Sigmoid colon (tissue), 7 donors: ENCODE results near the gene KLHL2. TPM values are rescaled to one million over a fixed set of nuclear protein-coding genes. Genes with fewer than 3 reads are reported as not detected.
"Not testable (repeated sequence)": the region's sequence is repeated elsewhere in the genome, so short reads cannot be mapped to it uniquely, and the experiment has no call there.

Experiments
- DNase-seq: peaks from one replicate; pipeline ENCODE4 v3.0.0-alpha.2; 2019
- H3K27ac ChIP-seq, 4 donors: fragments of 200-600 bp; sonication (generic); one replicate each; pipeline ENCODE4 v1.5.1; 2016 to 2019; ENCODE audit warnings: mild to moderate bottlenecking in 1 of 4
- H3K27me3 ChIP-seq, 3 donors: fragments of 200-600 bp; sonication (generic); one replicate each; pipeline ENCODE4 v1.5.1; 2019; ENCODE audit warnings: mild to moderate bottlenecking in 1 of 3
- H3K36me3 ChIP-seq, 4 donors: fragments of 200-600 bp; sonication (generic); one replicate each; pipeline ENCODE4 v1.5.1; 2016 to 2019
- H3K4me1 ChIP-seq, 4 donors: fragments of 200-600 bp; sonication (generic); one replicate each; pipeline ENCODE4 v1.5.1; 2017 to 2019
- H3K4me3 ChIP-seq, 4 donors: fragments of 200-600 bp; sonication (generic); one replicate each; pipeline ENCODE4 v1.5.1; 2017 to 2019; ENCODE audit warnings: mild to moderate bottlenecking in 2 of 4, moderate library complexity in 1 of 4
- H3K9me3 ChIP-seq, 4 donors: fragments of 200-600 bp in 3 of 4; sonication (generic) in 3 of 4; one replicate each; pipeline versions ENCODE4 v1.5.1 to v1.6.1; 2013 to 2019
- EP300 ChIP-seq, 4 donors: sonication (generic); formaldehyde crosslinking; IDR thresholded peaks; one replicate each; pipeline ENCODE4 v1.6.1; 2017; ENCODE audit warnings: antibody characterized with exemption in 4 of 4
- POLR2A ChIP-seq, 2 donors: fragments of 450-650 bp; IDR thresholded peaks; one replicate each; pipeline ENCODE4 v1.6.1; 2016; ENCODE audit warnings: antibody characterized with exemption in 2 of 2, mild to moderate bottlenecking in 2 of 2, moderate library complexity in 2 of 2
- POLR2AphosphoS5 ChIP-seq, 4 donors: sonication (generic); formaldehyde crosslinking; IDR thresholded peaks; one replicate each; pipeline ENCODE4 v1.6.1; 2017; ENCODE audit warnings: antibody characterized with exemption in 4 of 4
- WGBS, 2 donors: extraction: QIAGEN DNeasy Blood & Tissue Kit; methylation state at CpG; one replicate each; pipeline ENCODE4 v1.1.7; 2013; 5-methylcytosine and 5-hydroxymethylcytosine counted together
- intact Hi-C: fragments of 100-400 bp; cut with DNase I; formaldehyde crosslinking; loops from one replicate; pipeline ENCODE4 v1.15.1; 2023
- polyA plus RNA-seq, 3 donors: library from polyadenylated mRNA; stranded (reverse); fragments of 200-250 nt; gene quantifications; one replicate each; pipeline ENCODE4 v1.2.3, GENCODE V29; 2013
- total RNA-seq, 4 donors: library from RNA; depleted of rRNA; stranded (reverse); fragments of >200 nt; gene quantifications; one replicate each; pipeline ENCODE4 v1.1.0, GENCODE V29; 2016
- TF ChIP-seq, protein P1 (sequence below), 4 experiments: fragments of 450-650 bp in 3 of 4; fragments of 200-600 bp in 1 of 4; IDR thresholded peaks; one replicate each; pipeline ENCODE4 v1.5.1; 2016 to 2019; ENCODE audit warnings: antibody characterized with exemption in 4 of 4, mild to moderate bottlenecking in 3 of 4, moderate library complexity in 2 of 4
- donor health status: healthy with polysubstance abuse.
- donor health status: Bipolar disorder and iron deficiency.
- donor health status: healthy.

The KLHL2 gene
- total and polyA plus RNA-seq, 7 donors = 9.2 to 25.7 (median 14.4) TPM

- WGBS, 2 donors = 69 to 88% methylated on average over 6 of the region's 6 CpGs
- DNase-seq, H3K27me3 ChIP-seq, H3K4me3 ChIP-seq, intact Hi-C loops, H3K36me3 ChIP-seq, H3K9me3 ChIP-seq, H3K27ac ChIP-seq: not testable (repeated sequence)
- H3K4me1 ChIP-seq = peaks cover 0 to 19% (median 14%) of the 10 kb centered on the region in 4 donors
Observed at GRCh38 chr4:165213991-165214709, 6.8 kb downstream of the KLHL2 start.

GRCh38 chr4:165215034-165215751 is 7.8 kb downstream of the KLHL2 start:
- intact Hi-C loops, H3K4me3 ChIP-seq, H3K9me3 ChIP-seq, H3K36me3 ChIP-seq, DNase-seq, H3K27ac ChIP-seq, H3K27me3 ChIP-seq: not testable (repeated sequence)
- 46 to 72% methylated on average over 2 of the region's 2 CpGs for WGBS, 2 donors
- peaks cover 0 to 16% (median 10%) of the 10 kb centered on the region in 4 donors for H3K4me1 ChIP-seq

DNA sequence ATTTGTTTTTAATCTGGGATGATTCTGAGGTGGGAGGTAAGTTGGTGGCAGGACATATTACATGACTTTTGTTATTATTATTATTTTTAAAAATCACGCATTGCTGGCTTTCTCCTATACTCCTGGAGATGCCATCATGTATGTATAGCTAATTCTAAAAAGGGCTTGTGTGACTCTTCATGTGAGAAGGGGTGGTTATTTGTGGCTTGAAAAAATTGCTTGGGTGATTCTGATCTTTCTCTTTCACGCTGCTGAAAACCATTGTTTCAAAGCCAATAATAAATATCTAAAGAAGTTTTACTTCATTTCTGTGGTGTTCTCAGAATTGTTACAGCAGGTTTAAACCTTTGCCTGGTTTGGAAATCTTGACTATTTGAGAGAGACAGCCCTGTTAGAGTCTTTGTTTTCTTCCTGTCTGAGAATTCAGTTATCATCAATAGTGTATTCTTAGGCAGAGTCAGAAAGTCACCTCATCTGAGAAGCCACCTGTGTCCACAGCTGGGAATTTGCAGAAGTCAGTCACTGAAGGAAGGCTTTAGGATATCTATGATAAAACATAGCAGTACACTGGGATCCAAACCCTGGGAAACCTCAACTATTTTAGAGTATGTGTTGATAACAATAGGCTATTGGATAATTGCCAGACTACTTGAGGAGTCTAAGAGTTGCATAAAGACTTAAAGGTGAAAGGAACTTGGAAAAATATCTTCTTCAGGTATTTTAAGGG is 8.6 kb downstream of the KLHL2 start:
- H3K36me3 ChIP-seq, H3K27me3 ChIP-seq, intact Hi-C loops, H3K27ac ChIP-seq, H3K9me3 ChIP-seq, H3K4me3 ChIP-seq, DNase-seq: not testable (repeated sequence)
- peaks cover 0 to 16% (median 10%) of the 10 kb centered on the region in 4 donors for H3K4me1 ChIP-seq
- WGBS, 2 donors = 60 to 94% methylated on average over 2 of the region's 2 CpGs

DNA sequence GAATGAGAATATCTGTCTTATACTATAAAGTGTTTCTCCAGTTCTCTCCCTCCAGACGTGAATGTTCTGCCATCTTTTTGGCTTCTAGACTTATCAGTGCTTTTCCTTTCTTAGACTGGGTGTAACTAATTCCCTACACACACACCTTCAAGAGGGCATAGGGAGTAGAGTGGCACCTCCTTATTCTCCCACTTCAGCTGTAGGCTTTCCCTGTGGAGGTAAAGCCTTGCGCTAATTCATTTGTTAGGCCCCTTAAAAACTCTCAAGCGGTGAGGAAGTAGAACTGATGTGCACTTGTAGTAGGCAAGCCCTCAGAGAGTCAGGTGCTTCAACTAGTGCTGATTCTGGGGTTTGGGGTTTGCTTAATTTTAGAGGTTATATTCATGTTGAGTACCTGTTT is 10.0 kb downstream of the KLHL2 start:
- 87 to 91% methylated on average over 3 of the region's 3 CpGs for WGBS, 2 donors
- Histone ChIP-seq H3K27me3 (no peaks in the 10 kb centered on the region), H3K4me3 (no peak overlapping the region), H3K4me1 (peaks cover 0 to 16% (median 10%) of the 10 kb centered on the region in 4 donors), H3K9me3 (no peaks in the 10 kb centered on the region), H3K27ac (no peak overlapping the region), H3K36me3 (no peaks in the 10 kb centered on the region)
- intact Hi-C loops = no loop called here
- TF ChIP-seq, protein P1, sequence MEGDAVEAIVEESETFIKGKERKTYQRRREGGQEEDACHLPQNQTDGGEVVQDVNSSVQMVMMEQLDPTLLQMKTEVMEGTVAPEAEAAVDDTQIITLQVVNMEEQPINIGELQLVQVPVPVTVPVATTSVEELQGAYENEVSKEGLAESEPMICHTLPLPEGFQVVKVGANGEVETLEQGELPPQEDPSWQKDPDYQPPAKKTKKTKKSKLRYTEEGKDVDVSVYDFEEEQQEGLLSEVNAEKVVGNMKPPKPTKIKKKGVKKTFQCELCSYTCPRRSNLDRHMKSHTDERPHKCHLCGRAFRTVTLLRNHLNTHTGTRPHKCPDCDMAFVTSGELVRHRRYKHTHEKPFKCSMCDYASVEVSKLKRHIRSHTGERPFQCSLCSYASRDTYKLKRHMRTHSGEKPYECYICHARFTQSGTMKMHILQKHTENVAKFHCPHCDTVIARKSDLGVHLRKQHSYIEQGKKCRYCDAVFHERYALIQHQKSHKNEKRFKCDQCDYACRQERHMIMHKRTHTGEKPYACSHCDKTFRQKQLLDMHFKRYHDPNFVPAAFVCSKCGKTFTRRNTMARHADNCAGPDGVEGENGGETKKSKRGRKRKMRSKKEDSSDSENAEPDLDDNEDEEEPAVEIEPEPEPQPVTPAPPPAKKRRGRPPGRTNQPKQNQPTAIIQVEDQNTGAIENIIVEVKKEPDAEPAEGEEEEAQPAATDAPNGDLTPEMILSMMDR (IDR thresholded peaks at IDR 0.05) = no peak
- no peak for TF ChIP-seq POLR2A (IDR thresholded peaks at IDR 0.05)
- no peak for TF ChIP-seq POLR2AphosphoS5 (IDR thresholded peaks at IDR 0.05)
- no peak for TF ChIP-seq EP300 (IDR thresholded peaks at IDR 0.05)
- DNase-seq = no peak

DNA sequence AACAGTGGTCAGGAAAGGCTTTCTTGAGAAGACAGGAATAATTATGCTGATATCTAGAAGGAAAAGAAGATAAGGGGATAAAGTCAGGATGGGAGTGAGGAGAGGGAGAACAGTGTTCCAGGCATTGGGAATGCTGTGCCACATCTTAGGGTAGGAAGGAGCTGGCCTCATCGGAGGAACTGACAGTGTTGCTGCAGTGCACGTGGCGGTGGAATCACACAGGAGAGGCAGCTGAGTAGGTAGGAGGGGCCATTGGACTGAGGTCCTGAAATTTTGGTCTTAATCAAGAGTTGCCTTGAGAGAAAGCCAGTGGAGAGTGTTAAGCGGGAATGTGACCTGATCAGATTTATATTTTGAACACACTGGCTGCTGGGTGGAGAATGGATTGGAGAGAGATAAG is 13.9 kb downstream of the KLHL2 start:
- intact Hi-C loops, H3K27me3 ChIP-seq, DNase-seq, H3K36me3 ChIP-seq, H3K4me3 ChIP-seq, H3K9me3 ChIP-seq: not testable (repeated sequence)
- 86 to 98% methylated on average over 4 of the region's 4 CpGs for WGBS, 2 donors
- Histone ChIP-seq H3K4me1 (peaks cover 0 to 11% (median 5%) of the 10 kb centered on the region in 4 donors), H3K27ac (peak overlapping the region in 1 of 4 donors; percentile 66)

- peak overlapping the region in 1 of 4 donors; percentile 66 for H3K27ac ChIP-seq
- H3K9me3 ChIP-seq, H3K36me3 ChIP-seq, H3K27me3 ChIP-seq, H3K4me1 ChIP-seq, H3K4me3 ChIP-seq, DNase-seq, intact Hi-C loops: not testable (repeated sequence)
- 58 to 64% methylated on average over 4 of the region's 5 CpGs for WGBS, 2 donors
Observed at GRCh38 chr4:165221993-165222650, 14.8 kb downstream of the KLHL2 start.

DNA sequence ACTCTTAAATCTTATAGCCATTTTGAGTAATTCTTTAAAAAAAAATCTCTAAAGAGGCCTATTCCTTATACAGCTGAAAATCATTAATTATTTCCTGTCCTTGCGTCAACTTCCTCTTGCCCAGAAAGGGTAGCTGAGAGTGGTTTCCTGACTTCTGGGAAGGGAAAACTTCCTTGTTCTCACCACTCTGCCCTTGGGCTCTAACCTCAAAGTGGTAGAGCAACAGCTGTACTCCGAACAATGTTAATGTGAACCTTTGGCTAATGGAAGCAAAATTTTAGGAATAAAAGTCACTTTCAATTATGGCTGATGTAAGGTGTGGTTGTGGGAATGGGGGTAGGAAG is 15.3 kb downstream of the KLHL2 start:
- H3K27ac ChIP-seq = peak overlapping the region in 1 of 4 donors; percentile 66
- H3K4me3 ChIP-seq = no peak overlapping the region
- TF ChIP-seq EP300 (IDR thresholded peaks at IDR 0.05) (no peak), POLR2AphosphoS5 (IDR thresholded peaks at IDR 0.05) (peak in 2 of 4 donors; percentile 31 to 35)
- intact Hi-C loops = no loop called here
- no peaks in the 10 kb centered on the region for H3K27me3 ChIP-seq
- 36 to 80% methylated on average over 2 of the region's 2 CpGs for WGBS, 2 donors
- no peaks in the 10 kb centered on the region for H3K9me3 ChIP-seq
- no peaks in the 10 kb centered on the region for H3K36me3 ChIP-seq
- DNase-seq = no peak
- no peaks in the 10 kb centered on the region for H3K4me1 ChIP-seq

- H3K9me3 ChIP-seq, H3K4me1 ChIP-seq, H3K27me3 ChIP-seq, H3K36me3 ChIP-seq, intact Hi-C loops, H3K4me3 ChIP-seq, DNase-seq, H3K27ac ChIP-seq: not testable (repeated sequence)
- WGBS, 2 donors = 90 to 93% methylated on average over 2 of the region's 2 CpGs
Observed at GRCh38 chr4:165227401-165227800, 20.0 kb downstream of the KLHL2 start.

GRCh38 chr4:165229490-165230200 is 22.3 kb downstream of the KLHL2 start:
- H3K27ac ChIP-seq, H3K4me3 ChIP-seq, H3K9me3 ChIP-seq, H3K36me3 ChIP-seq, H3K27me3 ChIP-seq, intact Hi-C loops, DNase-seq, H3K4me1 ChIP-seq: not testable (repeated sequence)
- WGBS, 2 donors = 83 to 86% methylated on average over 4 of the region's 4 CpGs
